ENCODE measurements around the gene MEPE. TPM values are rescaled to one million over a fixed set of nuclear protein-coding genes. Genes with fewer than 3 reads are reported as not detected.

Gene MEPE
- total and polyA plus RNA-seq, 2 of the 8 experiments (the other 6 are each of a cell fraction or from before 2014, with no cell fraction given) = not detected

DNA sequence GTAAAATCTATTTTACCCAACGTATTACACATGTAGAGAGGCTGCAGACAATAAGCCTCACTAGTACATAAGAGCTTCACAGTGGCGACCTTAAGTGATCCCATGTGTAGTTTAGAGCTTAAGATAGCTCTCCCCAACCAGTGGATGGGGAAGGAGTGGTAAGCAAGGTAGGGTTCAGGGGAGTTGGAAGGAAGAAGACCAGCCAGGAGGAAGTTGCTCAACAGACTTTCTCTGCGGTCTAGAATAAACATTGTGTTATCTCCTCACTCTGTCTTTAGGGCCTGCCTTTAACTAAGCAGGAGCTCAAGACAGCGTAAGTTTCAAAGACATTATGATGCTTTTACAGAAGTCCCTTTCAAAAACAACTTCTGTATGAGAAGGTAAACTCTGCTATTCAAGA is 16.8 kb downstream of the MEPE start:
- POLR2A ChIA-PET (ENCODE audit: partially characterized antibody) = interaction anchor here (0.6 to 1.7 kb wide), 5 partner anchors 13 to 170 kb away, joined by 3 to 4 read pairs (median 4); no protein-coding TSS in a partner anchor
- Histone ChIP-seq H3K79me2 (ENCODE audit: control insufficient read depth in 1 of 2, insufficient read depth in 2 of 2, low read length in 2 of 2) (peaks cover 0 to 9% of the 10 kb centered on the region in 2 experiments; a peak in 2 of 4 replicates), H3K9me3 (ENCODE audit: insufficient read depth in 2 of 2, low read depth in 1 of 2, low read length in 1 of 2) (no peaks in the 10 kb centered on the region), H4K5ac (ENCODE audit: insufficient read length, low read depth, low read length) (no peak overlapping the region), H3K4me3 (ENCODE audit: extremely low read depth in 1 of 4, insufficient read depth in 2 of 4, low read depth in 3 of 4, low read length in 4 of 4) (no peak overlapping the region), H3K9ac (replicated peaks in 1 of 4; ENCODE audit: extremely low read depth in 1 of 4, low read depth in 3 of 4, low read length in 3 of 4) (no peak overlapping the region), H2BK15ac (ENCODE audit: low read length) (0 out of 2 replicates have a peak overlapping the region, but pooled peaks have one; percentile 5), H2BK120ac (replicated peaks; ENCODE audit: low read depth, low read length) (no peak overlapping the region), H2AK5ac (ENCODE audit: low read depth, low read length) (no peak overlapping the region), H4K8ac (ENCODE audit: extremely low read depth, insufficient read depth, low read length) (no peak overlapping the region), H3K4me2 (ENCODE audit: insufficient read depth in 1 of 2, low read depth in 2 of 2, low read length in 2 of 2) (no peak overlapping the region), H3K23ac (ENCODE audit: insufficient read length) (no peak overlapping the region), H3K4me1 (replicated peaks in 1 of 4; ENCODE audit: control insufficient read depth in 3 of 4, insufficient read depth in 4 of 4, low read length in 3 of 4) (peaks cover 0 to 12% (median 6%) of the 10 kb centered on the region in 4 experiments; a peak in 6 of 7 replicates), H2BK12ac (ENCODE audit: low read depth, low read length) (no peak overlapping the region), H4K91ac (replicated peaks; ENCODE audit: insufficient read length, low read length) (no peak overlapping the region), H3K23me2 (ENCODE audit: low read depth, low read length) (no peaks in the 10 kb centered on the region), H3K14ac (ENCODE audit: insufficient read length) (no peak overlapping the region), H2BK20ac (ENCODE audit: low read length) (no peak overlapping the region), H3K18ac (ENCODE audit: extremely low read depth, low read length) (no peak overlapping the region), H3K56ac (replicated peaks; ENCODE audit: insufficient read length, low read depth, low read length) (no peak overlapping the region), H2BK5ac (ENCODE audit: low read depth, low read length) (no peak overlapping the region), H2AFZ (ENCODE audit: low read length) (no peak overlapping the region), H3K27ac (ENCODE audit: low read depth, low read length) (no peak overlapping the region), H4K20me1 (replicated peaks in 1 of 2; ENCODE audit: control insufficient read depth in 1 of 2, insufficient read depth in 2 of 2, low read length in 2 of 2) (no peaks in the 10 kb centered on the region), H3K36me3 (ENCODE audit: control insufficient read depth in 2 of 4, insufficient read depth in 4 of 4, low read length in 3 of 4) (no peaks in the 10 kb centered on the region), H3K4ac (replicated peaks; ENCODE audit: insufficient read length, low read depth, low read length) (no peak overlapping the region), H3K27me3 (replicated peaks in 1 of 4; ENCODE audit: control insufficient read depth in 3 of 4, extremely low read depth in 1 of 4, insufficient read depth in 3 of 4, low read length in 3 of 4) (no peaks in the 10 kb centered on the region), H3K79me1 (ENCODE audit: low read depth, low read length) (no peaks in the 10 kb centered on the region)
- TF ChIP-seq CEBPB (IDR thresholded peaks at IDR 0.05; ENCODE audit: low read depth, low read length) (0 out of 2 replicates have a peak, but pooled peaks have one; percentile 9), RXRA (IDR thresholded peaks at IDR 0.05; ENCODE audit: insufficient read depth, low read depth, low read length) (no peak)
- CTCF ChIA-PET (ENCODE audit: partially characterized antibody) = interaction anchor here (0.5 to 5.8 kb wide), 84 partner anchors 8 to 949 kb away, joined by 3 to 93 read pairs (median 4); partner anchors contain the start of genes MEPE and SPP1
- DNase-seq (ENCODE audit: low read depth in 1 of 2, low spot score in 2 of 2) (no peak), FAIRE-seq (no peak)
- 72% methylated on average over 4 of the region's 4 CpGs; no CpG with 5 or more reads in 1 of the 2 experiments for WGBS, 2 experiments (ENCODE audit: extremely low coverage in 1 of 2, insufficient coverage in 1 of 2, insufficient read length in 1 of 2, insufficient replicate concordance in 2 of 2, low coverage in 1 of 2, low lambda C conversion rate in 2 of 2, missing lambda C conversion rate in 1 of 2)
